GM19438 (cell line): ENCODE measurements around the gene TERT.
"Not testable (repeated sequence)": the region's sequence is repeated elsewhere in the genome, so short reads cannot be mapped to it uniquely, and the experiment has no call there.

Source experiments
- ATAC-seq: cut with Tn5 transposase; IDR thresholded peaks from one replicate; pipeline ENCODE4 v1.9.1; 2021; ENCODE audit warnings: low read depth; ENCODE audit not compliant: unreplicated experiment

The TERT gene

DNA sequence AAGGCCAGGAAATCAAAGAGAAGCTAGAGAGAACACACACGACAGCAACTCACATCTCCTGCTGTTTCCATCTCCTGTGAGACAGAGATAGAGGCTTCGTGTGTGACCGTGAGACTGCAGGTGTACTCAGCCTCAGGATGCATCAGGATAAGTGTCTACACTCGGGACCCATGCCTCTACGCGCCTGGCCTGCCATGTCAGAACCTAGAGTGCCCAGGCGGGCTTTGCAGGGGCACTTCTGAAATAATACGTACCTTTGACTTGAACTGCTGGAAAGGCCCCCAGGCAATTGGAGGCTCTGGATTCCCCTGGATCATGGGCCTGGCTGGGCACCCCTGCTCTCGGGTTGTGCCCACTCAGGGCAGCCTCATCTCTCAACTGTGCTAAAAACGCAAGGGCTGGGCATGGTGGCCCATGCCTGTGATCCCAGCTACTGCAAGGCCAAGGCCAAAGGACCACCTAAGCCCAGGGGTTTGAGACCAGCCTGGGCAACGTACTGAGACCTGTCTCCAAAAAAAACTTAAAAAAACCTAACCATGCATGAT lies 37.1 kb upstream of the TERT start:
- ATAC-seq: no peak

DNA sequence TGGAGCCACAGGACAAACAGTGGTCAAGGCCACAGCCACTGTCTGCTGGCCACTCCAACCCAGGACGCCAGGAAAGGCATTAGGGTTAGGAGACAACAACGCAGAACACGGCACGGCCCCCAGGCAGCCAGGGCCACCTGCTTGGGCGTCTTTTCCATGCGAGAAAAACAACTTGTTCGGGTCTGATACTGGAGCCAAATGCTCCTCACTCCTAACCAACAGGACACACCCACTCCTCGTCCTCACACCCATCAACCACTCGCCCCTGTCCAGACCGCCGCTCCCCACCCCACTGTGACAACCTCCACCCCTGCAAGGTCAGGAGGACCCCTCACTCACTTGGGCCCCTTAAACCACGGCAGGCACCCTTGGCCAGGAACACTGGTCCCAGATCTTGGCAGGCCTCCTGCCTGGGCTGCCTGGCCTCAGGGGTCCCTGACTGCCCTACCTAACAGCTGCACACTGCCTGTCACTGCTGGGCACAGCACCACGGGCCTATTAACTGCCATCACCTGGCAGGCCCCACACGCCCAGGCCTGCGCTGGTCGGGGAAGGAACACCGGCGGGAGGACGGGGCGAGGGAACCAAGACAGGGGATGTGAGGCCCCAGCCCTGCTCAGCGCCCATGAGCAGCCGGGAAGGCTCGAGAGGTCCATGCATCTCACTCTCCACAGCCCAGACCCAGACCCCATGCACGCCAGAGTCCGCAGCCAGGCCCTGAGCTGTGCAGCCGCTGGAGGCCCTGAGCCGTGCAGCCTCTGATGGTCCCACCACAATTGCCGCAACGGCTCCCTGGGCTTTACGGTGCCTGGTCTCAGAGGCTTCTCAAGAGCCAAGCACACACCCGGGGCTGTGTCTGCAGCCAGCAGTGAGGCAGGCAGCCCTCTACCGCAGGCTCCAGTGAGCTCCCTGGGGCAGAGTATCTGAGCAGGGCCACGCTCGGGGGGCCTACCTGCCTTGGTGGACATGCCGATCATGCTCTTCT lies 36.3 kb upstream of the TERT start:
- no peak for ATAC-seq

DNA sequence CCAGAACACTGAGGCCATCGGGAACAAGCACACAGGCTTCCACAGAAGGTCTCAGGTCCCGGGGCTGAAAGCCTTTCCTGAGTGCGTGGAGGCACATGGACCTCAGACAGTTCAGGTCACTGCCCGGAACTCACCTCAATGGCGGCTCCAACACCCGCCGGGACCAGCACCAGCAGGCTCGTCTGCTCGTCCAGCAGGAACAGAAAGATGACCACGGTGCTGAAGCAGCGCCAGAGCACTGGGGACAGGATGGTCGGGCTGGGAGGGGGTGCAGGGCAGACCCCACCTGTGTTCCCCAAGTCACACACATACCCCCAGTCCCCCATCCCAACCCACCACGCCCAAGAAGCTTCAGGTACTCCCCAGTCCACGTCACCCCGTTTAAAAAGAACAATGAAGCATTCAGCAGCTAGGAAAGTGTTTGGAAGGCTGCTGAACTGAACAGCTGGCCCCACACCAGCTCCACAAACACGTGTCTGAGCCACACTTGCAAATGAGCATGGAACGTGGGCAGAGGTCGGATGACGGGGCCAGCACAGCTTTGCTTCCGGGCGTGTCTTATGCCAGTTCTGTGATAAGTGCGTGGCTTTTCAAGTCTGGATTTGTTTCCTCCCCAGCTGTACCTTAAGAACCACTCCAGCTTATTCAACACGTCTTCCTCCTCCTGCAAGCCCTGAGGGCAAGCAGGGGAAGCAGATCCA lies 35.4 kb upstream of the TERT start:
- no peak for ATAC-seq

DNA sequence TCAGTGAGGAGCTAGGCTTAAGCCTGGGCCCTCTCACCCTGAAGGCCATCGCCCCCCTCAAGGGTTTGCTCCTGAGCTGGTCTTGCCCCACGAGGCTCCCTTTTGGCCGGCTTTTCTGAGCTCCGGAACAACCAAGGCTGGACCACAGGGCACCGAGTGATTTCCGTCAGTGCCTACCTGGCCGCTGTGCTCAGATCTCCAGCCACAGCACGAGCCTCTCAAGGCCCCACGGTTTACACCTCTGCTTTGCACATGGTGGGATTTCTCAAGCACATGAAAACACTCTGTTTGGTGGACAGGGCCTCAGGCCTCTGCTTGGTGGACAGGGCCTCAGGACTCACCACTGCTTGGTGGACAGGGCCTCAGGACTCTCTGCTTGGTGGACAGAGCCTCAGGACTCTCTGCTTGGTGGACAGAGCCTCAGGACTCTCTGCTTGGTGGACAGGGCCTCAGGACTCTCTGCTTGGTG lies 34.3 kb upstream of the TERT start:
- no peak for ATAC-seq

DNA sequence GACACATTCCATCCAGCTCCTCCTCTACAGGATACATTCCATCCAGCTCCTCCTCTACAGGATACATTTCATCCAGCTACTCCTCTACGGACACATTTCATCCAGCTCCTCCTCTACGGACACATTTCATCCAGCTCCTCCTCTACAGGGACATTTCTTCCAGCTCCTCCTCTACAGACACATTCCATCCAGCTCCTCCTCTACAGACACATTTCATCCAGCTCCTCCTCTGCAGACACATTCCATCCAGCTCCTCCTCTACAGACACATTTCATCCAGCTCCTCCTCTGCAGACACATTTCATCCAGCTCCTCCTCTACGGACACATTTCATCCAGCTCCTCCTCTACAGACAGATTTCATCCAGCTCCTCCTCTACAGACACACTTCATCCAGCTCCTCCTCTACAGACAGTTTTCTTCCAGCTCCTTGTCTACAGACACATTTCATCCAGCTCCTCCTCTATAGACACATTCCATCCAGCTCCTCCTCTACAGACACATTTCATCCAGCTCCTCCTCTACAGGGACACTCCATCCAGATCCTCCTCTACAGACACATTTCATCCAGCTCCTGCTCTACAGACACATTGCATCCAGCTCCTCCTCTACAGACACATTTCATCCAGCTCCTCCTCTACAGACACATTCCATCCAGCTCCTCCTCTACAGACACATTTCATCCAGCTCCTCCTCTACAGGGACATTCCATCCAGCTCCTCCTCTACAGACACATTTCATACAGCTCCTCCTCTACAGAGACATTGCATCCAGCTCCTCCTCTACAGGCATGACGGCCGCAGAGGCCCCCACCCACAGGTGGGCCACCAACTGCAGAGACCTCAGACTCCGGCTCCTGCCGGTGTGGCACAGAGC lies 33.6 kb upstream of the TERT start:
- ATAC-seq: not testable (repeated sequence)

DNA sequence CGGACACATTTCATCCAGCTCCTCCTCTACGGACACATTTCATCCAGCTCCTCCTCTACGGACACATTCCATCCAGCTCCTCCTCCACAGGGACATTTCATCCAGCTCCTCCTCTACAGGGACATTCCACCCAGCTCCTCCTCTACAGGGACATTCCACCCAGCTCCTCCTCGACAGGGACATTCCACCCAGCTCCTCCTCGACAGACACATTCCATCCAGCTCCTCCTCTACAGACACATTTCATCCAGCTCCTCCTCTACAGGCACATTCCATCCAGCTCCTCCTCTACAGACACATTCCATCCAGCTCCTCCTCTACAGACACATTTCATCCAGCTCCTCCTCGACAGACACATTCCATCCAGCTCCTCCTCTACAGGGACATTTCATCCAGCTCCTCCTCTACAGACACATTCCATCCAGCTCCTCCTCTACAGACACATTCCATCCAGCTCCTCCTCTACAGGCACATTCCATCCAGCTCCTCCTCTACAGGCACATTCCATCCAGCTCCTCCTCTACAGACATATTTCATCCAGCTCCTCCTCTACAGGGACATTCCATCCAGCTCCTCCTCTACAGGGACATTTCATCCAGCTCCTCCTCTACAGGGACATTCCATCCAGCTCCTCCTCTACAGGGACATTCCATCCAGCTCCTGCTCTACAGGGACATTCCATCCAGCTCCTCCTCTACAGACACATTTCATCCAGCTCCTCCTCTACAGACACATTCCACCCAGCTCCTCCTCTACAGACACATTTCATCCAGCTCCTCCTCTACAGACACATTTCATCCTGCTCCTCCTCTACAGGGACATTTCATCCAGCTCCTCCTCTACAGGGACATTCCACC lies 32.3 kb upstream of the TERT start:
- not testable (repeated sequence) for ATAC-seq

DNA sequence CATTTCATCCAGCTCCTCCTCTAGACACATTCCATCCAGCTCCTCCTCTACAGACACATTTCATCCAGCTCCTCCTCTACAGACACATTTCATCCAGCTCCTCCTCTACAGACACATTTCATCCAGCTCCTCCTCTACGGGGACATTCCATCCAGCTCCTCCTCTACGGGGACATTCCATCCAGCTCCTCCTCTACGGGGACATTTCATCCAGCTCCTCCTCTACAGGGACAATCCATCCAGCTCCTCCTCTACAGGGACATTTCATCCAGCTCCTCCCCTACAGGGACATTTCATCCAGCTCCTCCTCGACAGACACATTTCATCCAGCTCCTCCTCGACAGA lies 31.6 kb upstream of the TERT start:
- not testable (repeated sequence) for ATAC-seq

DNA sequence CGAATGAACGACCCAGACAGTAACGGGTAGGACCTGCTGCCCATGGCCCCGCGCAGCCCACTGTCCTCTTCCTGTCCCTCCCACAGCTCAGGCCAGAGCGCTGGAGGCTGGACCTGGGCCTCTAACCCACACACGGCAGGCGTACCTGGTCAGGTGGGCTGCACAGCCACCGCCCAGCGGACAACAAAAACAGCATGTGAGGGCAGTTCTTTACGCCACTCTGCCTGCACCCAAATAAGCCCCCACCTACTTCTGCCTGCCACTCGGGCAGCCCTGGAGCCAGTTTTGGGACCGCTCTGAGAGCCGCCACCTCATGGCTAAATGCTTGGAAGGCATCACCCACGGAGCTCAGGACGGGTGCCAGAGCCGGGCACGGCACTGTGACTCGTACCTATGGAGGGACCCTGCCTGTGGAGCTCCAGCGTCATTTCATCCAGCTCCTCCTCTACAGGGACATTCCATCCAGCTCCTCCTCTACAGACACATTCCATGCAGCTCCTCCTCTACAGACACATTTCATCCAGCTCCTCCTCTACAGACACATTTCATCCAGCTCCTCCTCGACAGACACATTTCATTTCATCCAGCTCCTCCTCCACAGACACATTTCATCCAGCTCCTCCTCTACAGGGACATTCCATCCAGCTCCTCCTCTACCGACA lies 31.1 kb upstream of the TERT start:
- ATAC-seq: no peak

DNA sequence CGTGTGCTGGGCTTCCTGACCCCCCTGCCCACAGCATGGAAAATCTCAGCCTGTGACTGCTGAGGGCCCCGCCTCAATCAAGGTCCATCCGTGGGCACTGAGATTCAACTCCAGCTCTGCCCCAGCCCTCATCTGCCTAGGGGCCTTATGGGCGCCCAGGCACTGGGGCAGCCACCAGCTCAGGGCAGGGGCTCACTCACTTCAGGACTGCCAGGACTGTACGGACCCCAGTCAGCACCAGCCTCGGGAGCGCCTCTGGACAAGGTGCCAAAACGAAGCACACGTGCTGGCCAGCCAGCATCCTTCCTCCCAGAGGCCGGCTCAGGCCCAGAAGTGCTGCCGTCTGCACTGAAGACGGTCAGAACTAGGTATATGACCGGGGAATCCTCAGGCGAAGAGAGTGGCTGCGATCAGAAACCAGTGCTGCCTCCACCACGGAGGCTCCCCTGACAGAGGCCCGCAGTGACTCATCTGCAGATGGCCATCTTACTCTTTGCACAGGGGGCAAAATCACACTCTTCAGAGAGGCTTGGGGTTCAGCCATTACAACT lies 30.4 kb upstream of the TERT start:
- no peak for ATAC-seq

DNA sequence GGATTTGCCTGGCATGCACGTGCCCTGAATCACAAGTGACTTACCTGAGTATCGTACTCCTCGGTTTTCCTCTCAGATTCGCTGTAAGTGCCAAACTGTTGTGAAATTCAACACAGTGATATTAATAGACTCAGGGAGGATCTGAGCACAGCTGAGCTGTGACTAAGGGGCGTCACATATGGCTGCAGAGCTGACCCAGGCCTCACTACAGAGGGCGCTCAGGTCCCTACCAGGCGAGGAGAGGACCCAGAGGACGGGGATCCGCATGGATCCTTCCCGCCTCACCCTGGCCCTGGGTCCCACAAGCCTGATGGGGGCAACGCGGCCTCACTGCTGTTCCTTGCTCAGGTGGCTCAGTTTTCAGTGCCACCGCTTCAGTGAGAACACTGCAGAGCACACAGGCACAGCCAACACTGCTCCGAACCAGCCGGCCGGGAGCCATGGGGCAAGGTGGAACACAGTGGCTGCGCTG lies 29.9 kb upstream of the TERT start:
- no peak for ATAC-seq

DNA sequence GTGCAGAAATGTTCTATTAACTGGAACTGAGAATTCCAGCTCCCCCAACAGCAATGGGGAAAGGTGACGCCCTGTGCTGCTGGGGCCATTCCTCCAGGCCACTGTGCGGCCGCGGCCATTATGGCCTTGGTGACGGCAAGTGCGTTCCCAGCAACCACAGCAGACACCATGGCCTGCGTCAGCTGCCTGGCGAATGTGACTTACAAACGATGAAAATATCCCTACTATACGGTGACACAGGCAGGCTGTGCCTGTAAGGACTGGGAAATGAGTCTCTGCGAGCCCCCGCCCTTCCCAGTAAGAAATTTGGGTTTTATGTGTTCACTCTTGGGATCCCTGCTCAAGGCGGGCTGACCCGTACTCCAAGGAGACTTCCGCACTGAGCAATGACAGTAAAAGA lies 29.4 kb upstream of the TERT start:
- ATAC-seq: no peak

DNA sequence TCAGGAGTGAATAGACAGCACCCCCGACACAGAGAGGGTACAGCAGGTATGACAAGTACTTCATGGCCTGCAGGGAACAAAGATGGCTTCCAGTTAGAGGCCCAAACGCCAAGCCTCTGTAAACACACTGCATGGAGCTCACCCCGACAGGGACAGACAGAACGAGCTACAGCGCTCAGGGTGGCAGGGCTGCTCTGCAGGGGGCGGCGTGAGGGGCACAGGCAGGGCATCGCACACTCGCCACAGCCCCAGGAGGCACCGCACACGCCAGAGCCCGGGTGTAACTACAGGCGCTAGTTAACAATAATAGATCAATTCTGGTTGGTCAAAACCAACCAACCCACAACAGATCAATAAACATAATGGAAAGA lies 28.9 kb upstream of the TERT start:
- no peak for ATAC-seq

DNA sequence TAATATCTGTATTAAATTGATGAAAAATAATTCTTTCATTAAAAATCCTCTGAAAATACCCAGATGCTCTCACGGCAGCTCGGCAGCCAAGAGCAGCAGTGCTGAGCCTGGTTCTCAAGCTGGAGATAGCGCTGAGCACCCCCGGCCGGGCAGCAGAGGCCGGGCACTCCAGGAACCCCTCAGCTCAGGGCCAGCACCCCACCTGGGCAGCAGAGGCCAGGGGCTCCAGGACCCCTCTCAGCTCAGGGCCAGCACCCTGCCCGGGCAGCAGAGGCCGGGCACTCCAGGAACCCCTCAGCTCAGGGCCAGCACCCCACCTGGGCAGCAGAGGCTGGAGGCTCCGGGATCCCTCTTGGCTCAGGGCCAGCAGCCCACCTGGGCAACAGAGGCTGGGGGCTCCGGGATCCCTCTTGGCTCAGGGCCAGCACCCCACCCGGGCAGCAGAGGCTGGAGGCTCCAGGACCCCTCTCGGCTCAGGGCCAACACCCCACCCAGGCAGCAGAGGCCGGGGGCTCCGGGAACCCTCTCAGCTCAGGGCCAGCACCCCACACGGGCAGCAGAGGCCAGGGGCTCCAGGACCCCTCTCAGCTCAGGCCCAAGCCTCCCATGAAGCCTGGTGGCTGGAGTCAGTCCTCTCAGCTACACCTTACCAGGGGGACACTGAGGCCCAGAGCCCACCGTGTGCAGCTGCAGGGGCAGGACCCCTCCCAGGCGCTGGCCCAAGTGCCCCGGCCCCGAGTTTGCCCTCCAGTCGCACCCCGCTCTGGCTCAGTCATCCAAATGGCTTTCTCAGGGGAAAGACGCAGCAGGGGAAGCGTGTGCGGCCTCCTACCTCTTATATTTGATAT lies 28.3 kb upstream of the TERT start:
- no peak for ATAC-seq

DNA sequence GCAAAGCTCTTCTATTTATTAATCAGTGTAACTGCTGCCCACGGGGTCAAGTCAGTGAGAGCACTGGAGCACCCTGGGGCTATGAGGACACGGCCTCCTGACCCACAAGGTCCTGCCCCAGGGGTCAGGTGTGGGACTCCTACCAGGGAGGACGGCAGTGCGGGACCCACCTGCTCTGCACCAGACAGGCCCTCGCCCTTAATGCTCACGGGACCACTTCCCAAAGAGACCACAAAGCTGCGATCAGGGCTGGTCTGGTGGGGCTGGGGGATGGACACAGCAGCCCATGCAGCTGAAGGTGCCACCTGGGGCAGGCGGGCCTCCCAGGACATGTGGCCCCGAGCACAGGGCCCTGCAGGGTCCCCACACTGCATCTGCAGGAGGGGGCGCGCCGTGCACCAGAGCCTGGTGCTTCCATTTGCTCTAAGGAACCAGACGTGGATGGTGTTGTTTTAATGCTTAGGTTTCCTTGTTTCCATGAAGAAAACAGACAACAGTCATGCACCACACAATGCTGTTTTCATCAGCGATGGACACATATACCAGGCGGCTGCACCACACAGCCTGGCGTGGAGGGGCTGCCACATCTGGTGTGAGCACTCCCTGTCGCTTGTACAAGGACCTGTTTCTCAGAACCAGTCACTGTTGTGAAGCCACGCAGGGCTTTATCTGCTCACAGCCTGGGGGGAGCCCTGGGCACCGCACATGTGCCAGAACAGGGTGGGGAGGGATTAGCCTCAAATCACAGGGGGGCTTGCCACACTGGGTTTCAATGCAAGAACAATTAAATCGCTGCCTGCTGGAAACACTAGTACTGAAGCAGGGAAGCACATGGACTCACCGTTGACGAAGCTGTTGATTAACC lies 27.4 kb upstream of the TERT start:
- no peak for ATAC-seq

DNA sequence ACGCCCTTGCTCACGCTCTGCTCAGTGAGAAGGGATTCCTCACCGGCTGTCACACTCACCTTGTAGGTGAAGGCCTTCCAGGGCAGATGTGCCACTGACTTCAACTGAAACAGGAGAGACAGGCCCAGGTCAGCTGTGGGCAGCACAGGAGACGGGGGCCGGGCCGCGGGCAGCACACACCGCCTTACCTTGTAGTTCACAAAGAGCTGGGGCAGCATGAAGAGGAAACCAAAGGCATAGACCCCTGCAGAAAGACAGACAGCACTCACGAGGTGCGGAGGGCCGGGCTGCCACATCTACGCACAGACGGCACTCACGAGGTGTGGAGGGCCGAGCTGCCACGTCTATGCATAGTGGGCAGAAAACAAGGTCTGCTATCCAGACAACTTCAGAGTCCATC lies 26.7 kb upstream of the TERT start:
- ATAC-seq: no peak

DNA sequence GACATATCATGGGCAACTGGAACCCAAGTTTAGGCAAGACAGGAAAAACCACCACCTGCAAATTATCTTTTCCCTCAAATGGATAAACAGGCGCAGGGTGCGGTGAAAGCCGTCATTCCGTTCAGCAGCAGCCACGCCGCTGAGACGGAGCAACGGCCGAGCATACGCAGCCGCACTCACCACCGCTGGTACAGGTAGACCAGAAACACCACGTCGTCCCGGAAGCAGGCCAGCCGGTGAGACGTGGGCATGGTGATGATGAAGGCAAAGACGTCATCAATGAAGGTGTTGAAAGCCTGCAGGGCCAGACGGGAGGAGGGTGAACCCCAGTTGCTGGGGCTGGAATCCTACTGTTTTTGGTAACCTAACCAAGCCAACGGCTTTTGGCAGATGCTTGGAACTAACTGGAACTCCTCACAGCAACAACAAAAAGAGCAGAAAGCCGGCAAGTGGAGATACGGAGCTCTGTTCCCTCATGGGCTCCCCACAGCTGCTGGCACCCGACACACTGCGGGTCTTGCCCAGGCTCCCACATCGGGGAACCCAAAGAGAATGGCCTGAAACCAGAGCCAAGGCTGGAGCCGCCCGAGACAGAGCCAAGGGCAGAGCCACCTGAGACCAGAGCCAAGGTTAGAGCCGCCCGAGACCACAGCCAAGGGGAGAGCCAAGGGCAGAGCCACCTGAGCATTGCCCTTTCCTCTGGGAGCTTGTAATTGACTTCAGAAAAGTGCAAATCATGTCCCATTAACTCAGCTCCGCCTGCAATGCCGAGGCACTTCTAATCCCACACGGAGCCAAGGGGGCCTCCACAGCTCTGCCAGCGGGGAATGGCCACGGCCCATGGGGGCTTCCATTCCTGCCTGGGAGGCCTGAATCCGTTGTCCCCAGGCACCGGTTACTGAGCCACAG lies 25.8 kb upstream of the TERT start:
- no peak for ATAC-seq
